Fibroblast of the conjunctiva (primary cell): ENCODE measurements around the gene CCT2.

Experiments used
- DNase-seq: peaks from one replicate; pipeline ENCODE4 v3.0.0-alpha.2; 2010; ENCODE audit warnings: low read depth

Gene CCT2

DNA sequence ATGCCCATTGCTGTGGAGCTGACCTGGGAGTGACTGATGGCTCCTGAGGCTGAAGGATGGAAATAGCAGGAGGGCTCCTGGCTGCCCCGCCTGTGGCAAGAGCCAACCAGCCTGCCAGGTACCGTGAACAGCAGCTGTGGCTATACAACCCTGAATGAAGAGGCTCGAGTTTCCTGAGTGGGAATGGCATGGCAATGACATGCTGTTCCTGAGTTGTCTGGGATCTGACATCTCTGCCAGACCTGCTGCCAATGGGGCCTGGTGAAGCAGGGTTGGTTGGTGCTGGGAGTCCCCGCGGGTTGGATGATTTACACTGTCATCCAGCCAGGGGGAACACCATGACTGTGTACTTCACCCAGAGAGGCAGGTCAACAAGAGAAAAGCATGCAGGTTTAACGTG, 57.3 kb downstream of the CCT2 start:
- DNase-seq, result no peak

DNA sequence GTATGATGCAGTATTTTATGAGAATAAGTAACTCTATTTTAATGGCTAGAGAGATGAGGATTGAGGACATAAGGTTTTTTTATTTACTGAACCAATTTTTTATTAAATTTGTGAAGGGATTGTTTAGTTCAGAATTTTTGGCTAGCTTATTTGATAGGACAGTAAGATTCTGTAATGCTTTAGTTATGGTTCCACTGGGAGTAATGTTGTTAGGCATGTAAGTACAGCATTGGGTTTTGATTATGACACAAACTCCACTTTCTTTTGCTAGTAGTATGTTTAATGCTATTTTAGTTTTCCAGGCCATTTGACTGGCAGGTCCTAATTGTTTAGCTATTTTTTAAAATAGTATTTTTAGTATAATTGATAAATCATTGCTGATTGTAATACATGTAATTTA, 59.3 kb downstream of the CCT2 start:
- DNase-seq, result no peak

DNA sequence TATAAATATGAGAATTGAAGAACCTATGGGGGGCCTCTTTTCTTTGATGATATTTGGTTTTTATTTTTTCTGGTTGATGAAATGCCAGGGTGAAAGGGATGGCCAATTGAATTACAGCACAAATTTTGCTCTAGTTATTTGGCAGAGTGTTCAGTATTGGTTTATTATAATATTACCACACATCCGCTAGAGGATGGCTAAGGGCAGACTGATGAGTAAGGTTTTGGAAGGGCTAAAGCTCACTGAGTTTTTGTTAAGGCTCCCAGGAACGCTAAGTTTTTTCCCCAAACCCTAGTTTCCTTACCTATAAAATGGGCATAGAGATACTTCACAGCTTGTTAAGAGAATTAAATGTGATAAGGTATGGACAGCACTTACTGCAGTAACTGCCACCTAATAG, 59.8 kb downstream of the CCT2 start:
- DNase-seq, result no peak

DNA sequence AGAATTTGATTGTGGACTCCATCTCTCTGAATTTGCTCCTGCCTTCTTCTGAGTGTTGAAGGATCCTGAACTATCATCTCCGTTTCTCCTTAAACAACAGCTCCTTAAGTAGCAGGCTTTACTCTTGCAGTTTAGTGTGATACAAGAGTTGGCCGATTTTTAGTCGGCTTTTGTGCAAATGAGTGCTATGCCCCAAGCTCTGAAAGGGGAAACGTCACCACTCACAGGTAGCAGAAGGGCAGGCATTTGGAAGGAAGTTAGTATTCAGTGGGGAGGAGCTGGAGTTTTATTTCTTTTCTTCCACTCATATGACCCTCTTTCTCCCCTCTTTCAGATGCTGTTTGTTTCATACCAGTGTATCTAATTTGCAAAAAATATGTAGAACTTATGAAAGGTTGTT, 61.9 kb downstream of the CCT2 start:
- no peak for DNase-seq

DNA sequence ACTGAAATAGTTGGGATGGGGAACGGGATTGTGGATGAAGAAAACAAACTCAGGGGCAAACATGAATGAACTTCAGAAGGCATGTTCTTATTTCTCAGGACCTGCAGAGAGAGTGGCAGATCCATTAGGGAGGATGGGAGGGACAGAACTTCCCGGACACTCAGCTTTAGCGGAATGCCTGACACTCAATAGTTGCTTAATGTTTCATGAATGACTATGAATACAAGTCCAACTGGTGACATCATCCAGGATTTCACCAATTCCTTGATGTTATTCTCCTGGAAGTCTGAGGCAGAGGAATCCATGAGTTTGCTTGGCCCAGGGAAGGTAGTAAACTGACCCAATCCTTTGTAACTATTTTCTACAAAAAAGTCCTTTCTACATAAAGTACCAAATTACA, 63.2 kb downstream of the CCT2 start:
- no peak for DNase-seq

DNA sequence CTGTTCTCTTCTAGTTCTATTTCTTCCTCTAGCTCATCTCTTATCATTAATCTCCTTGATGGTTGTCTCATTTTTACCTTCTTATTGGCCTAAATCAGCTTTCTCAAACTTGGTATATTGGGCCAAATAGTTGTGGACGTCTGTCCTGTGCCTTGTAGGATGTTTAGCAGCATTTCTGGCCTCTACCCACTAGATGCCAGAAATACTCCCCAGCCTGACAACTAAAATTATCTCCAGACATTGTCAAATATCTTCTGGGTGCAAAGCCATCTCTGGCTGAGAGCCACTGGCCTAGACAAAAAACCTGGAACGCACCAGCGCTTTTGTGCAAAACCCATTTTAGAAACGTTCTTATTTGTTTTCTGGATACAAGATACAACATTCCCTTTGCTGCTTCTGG, 64.3 kb downstream of the CCT2 start:
- DNase-seq, result no peak
